H9 (cell line): Measurements from ENCODE around the gene RBFOX2. TPM values are rescaled to one million over a fixed set of nuclear protein-coding genes. Genes with fewer than 3 reads are reported as not detected.

ENCODE experiments used
- DNase-seq: peaks from one replicate; pipeline ENCODE4 v3.0.0-alpha.2; 2017
- H2AFZ ChIP-seq: one replicate; pipeline ENCODE4 v1.6.1; 2013; ENCODE audit warnings: mild to moderate bottlenecking, low read length, control low read depth, moderate library complexity
- H2AK5ac ChIP-seq: 2 replicates; pipeline ENCODE4 v1.6.1; 2013; ENCODE audit warnings: low read length, control low read depth, mixed read lengths; ENCODE audit not compliant: insufficient read length
- H2BK120ac ChIP-seq: one replicate; pipeline ENCODE4 v1.6.1; 2013; ENCODE audit warnings: low read depth, mild to moderate bottlenecking, low read length, control low read depth, inconsistent platforms; ENCODE audit not compliant: poor library complexity, severe bottlenecking
- H2BK12ac ChIP-seq: 2 replicates; pipeline ENCODE4 v1.6.1; 2013; ENCODE audit warnings: low read length, control low read depth, mixed read lengths, low read depth; ENCODE audit not compliant: insufficient read length
- H2BK15ac ChIP-seq: 2 replicates; pipeline ENCODE4 v1.6.1; 2013; ENCODE audit warnings: low read depth, low read length, control low read depth
- H2BK20ac ChIP-seq: one replicate; pipeline ENCODE4 v1.6.1; 2013; ENCODE audit warnings: low read depth, mild to moderate bottlenecking, low read length, control low read depth, inconsistent platforms; ENCODE audit not compliant: poor library complexity, severe bottlenecking
- H2BK5ac ChIP-seq: 2 replicates; pipeline ENCODE4 v1.6.1; 2013; ENCODE audit warnings: low read length, control low read depth, mixed read lengths; ENCODE audit not compliant: insufficient read length
- H3K14ac ChIP-seq: 2 replicates; pipeline ENCODE4 v1.6.1; 2013; ENCODE audit warnings: low read length, control low read depth; ENCODE audit not compliant: insufficient read depth
- H3K18ac ChIP-seq: 2 replicates; pipeline ENCODE4 v1.6.1; 2013; ENCODE audit warnings: low read depth, mild to moderate bottlenecking, mixed read lengths, low read length, control low read depth; ENCODE audit not compliant: insufficient read length
- H3K23ac ChIP-seq: 2 replicates; pipeline ENCODE4 v1.6.1; 2013; ENCODE audit warnings: low read length, control low read depth, mixed read lengths, low read depth; ENCODE audit not compliant: insufficient read length
- H3K23me2 ChIP-seq: 2 replicates; pipeline ENCODE4 v1.6.1; 2013; ENCODE audit warnings: low read depth, mild to moderate bottlenecking, mixed read lengths, low read length, control low read depth; ENCODE audit not compliant: insufficient read length, poor library complexity, severe bottlenecking
- H3K27ac ChIP-seq: 2 replicates; pipeline ENCODE4 v1.5.1; 2013; ENCODE audit warnings: low read length, control low read depth, mixed read lengths, low read depth; ENCODE audit not compliant: insufficient read length
- H3K27me3 ChIP-seq: 2 replicates; pipeline ENCODE4 v1.6.1; 2013; ENCODE audit warnings: low read length, control low read depth, inconsistent platforms; ENCODE audit not compliant: insufficient read depth
- H3K4ac ChIP-seq: 2 replicates; pipeline ENCODE4 v1.6.1; 2013; ENCODE audit warnings: low read depth, mild to moderate bottlenecking, control low read depth, inconsistent platforms, low read length, moderate library complexity
- H3K4me1 ChIP-seq: 2 replicates; pipeline ENCODE4 v1.6.1; 2013; ENCODE audit warnings: low read length, control low read depth, inconsistent platforms; ENCODE audit not compliant: insufficient read depth
- H3K4me2 ChIP-seq: 2 replicates; pipeline ENCODE4 v1.6.1; 2013; ENCODE audit warnings: low read length, control low read depth, mixed read lengths; ENCODE audit not compliant: insufficient read length, insufficient read depth
- H3K56ac ChIP-seq: 2 replicates; pipeline ENCODE4 v1.6.1; 2013; ENCODE audit warnings: low read depth, mild to moderate bottlenecking, mixed read lengths, low read length, control low read depth; ENCODE audit not compliant: insufficient read length
- H3K79me1 ChIP-seq: 2 replicates; pipeline ENCODE4 v1.6.1; 2013; ENCODE audit warnings: low read depth, mild to moderate bottlenecking, moderate library complexity, low read length, control low read depth, inconsistent platforms; ENCODE audit not compliant: insufficient read depth, poor library complexity, severe bottlenecking
- H3K79me2 ChIP-seq: 2 replicates; pipeline ENCODE4 v1.6.1; 2013; ENCODE audit warnings: low read length, control low read depth, inconsistent platforms; ENCODE audit not compliant: insufficient read depth
- H3K9ac ChIP-seq: 2 replicates; pipeline ENCODE4 v1.6.1; 2013; ENCODE audit warnings: low read length, control low read depth, mixed read lengths; ENCODE audit not compliant: insufficient read length; ENCODE audit errors: extremely low read depth
- H3K9me3 ChIP-seq: one replicate; pipeline ENCODE4 v1.6.1; 2013; ENCODE audit warnings: low read depth, low read length, inconsistent platforms; ENCODE audit not compliant: control insufficient read depth
- H3T11ph ChIP-seq: one replicate; pipeline ENCODE4 v1.6.1; 2013; ENCODE audit warnings: mild to moderate bottlenecking, low read length, control low read depth, inconsistent platforms
- H4K20me1 ChIP-seq: one replicate; pipeline ENCODE4 v1.6.1; 2013; ENCODE audit not compliant: control insufficient read depth, insufficient read length, insufficient read depth
- H4K5ac ChIP-seq: 2 replicates; pipeline ENCODE4 v1.6.1; 2013; ENCODE audit warnings: low read depth, mild to moderate bottlenecking, mixed read lengths, low read length, control low read depth; ENCODE audit not compliant: insufficient read length
- H4K8ac ChIP-seq: replicated peaks from 2 replicates; pipeline ENCODE4 v1.6.1; 2013; ENCODE audit warnings: low read length, control low read depth, mixed read lengths, low read depth; ENCODE audit not compliant: insufficient read length
- H4K91ac ChIP-seq: 2 replicates; pipeline ENCODE4 v1.6.1; 2013; ENCODE audit warnings: low read depth, mild to moderate bottlenecking, moderate library complexity, mixed read lengths, low read length, control low read depth; ENCODE audit not compliant: insufficient read length
- H3K27ac Mint-ChIP-seq, 3 experiments: 2 replicates in 2 of 3; 3 replicates in 1 of 3; pipeline ENCODE4 v1.8.0; 2020 to 2021; ENCODE audit warnings: mixed read lengths in 3 of 3, mild to moderate bottlenecking in 1 of 3, moderate library complexity in 1 of 3
- H3K27me3 Mint-ChIP-seq: 2 replicates; pipeline ENCODE4 v1.8.0; 2021; ENCODE audit warnings: low read depth, mild to moderate bottlenecking, moderate library complexity, mixed read lengths
- H3K36me3 Mint-ChIP-seq, 3 experiments: 2 replicates in 2 of 3; 3 replicates in 1 of 3; pipeline ENCODE4 v1.8.0; 2020 to 2021; ENCODE audit warnings: low read depth in 3 of 3, mixed read lengths in 3 of 3; ENCODE audit not compliant: insufficient read depth in 1 of 3
- H3K4me1 Mint-ChIP-seq, 2 experiments: 2 replicates each; pipeline ENCODE4 v1.8.0; 2020; ENCODE audit warnings: mixed read lengths in 2 of 2
- H3K4me3 Mint-ChIP-seq, 2 experiments: 2 replicates in 1 of 2; 3 replicates in 1 of 2; pipeline ENCODE4 v1.8.0; 2020 to 2021; ENCODE audit warnings: mild to moderate bottlenecking in 2 of 2, mixed read lengths in 2 of 2, moderate library complexity in 1 of 2
- H3K9me3 Mint-ChIP-seq, 2 experiments: 2 replicates in 1 of 2; 3 replicates in 1 of 2; pipeline ENCODE4 v1.8.0; 2020; ENCODE audit warnings: mild to moderate bottlenecking in 2 of 2, mixed read lengths in 2 of 2, moderate library complexity in 1 of 2
- WGBS: extraction: QIAGEN DNeasy Blood & Tissue Kit; methylation state at CpG from one replicate; pipeline ENCODE4 v1.1.7; 2013; ENCODE audit warnings: missing lambda C conversion rate, low lambda C conversion rate, mixed read lengths; ENCODE audit not compliant: insufficient read length; ENCODE audit errors: extremely low coverage; 5-methylcytosine and 5-hydroxymethylcytosine counted together
- total RNA-seq: library from RNA; stranded (reverse); gene quantifications from 2 replicates; pipeline ENCODE4 v1.2.1, GENCODE V29; 2021
- TF ChIP-seq, protein P1 (sequence below): fragments of 200-600 bp; sonication (generic); conservative IDR thresholded peaks from 3 replicates; pipeline ENCODE4 v1.8.0; 2021; ENCODE audit warnings: antibody characterized with exemption, mild to moderate bottlenecking

RBFOX2 gene
- total RNA-seq, 1 experiment from 2014 or later = 84.7 TPM

DNA sequence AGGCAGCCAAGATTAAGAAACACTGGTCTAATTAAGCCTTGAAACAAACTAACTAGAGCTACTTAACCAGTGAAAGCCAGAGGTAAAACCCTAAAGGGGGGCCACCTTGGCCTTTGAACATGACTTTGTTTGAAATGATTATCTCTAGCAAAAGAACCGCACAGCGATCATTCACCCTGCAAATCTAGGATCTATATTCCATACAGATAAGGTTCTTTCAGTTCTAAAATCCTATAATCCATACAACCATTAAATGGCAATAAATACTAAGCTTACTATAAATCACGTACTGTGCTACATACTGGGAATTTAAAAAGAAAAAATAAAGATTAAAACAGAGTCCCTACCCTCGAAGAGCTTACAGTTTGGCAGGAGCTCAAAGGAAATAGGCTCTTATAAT is 40.6 kb downstream of the RBFOX2 start:
- no CpG with 5 or more reads among the region's 4 CpGs for WGBS
- H3K4me1 Mint-ChIP-seq = peaks cover 30 to 34% of the 10 kb centered on the region in 2 experiments
- H3K27me3 ChIP-seq = no peaks in the 10 kb centered on the region
- H2BK15ac ChIP-seq = no peak overlapping the region
- H3K9me3 Mint-ChIP-seq = no peaks in the 10 kb centered on the region
- H4K20me1 ChIP-seq = no peaks in the 10 kb centered on the region
- H3K4me3 Mint-ChIP-seq = no peak overlapping the region
- H4K91ac ChIP-seq = no peak overlapping the region
- no peak overlapping the region for H3K27ac Mint-ChIP-seq
- H3K4me1 ChIP-seq = no peaks in the 10 kb centered on the region; the same call in 1 of the 2 replicates
- TF ChIP-seq, protein P1, sequence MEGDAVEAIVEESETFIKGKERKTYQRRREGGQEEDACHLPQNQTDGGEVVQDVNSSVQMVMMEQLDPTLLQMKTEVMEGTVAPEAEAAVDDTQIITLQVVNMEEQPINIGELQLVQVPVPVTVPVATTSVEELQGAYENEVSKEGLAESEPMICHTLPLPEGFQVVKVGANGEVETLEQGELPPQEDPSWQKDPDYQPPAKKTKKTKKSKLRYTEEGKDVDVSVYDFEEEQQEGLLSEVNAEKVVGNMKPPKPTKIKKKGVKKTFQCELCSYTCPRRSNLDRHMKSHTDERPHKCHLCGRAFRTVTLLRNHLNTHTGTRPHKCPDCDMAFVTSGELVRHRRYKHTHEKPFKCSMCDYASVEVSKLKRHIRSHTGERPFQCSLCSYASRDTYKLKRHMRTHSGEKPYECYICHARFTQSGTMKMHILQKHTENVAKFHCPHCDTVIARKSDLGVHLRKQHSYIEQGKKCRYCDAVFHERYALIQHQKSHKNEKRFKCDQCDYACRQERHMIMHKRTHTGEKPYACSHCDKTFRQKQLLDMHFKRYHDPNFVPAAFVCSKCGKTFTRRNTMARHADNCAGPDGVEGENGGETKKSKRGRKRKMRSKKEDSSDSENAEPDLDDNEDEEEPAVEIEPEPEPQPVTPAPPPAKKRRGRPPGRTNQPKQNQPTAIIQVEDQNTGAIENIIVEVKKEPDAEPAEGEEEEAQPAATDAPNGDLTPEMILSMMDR = no peak
- H3K14ac ChIP-seq = no peak overlapping the region
- H2BK20ac ChIP-seq = no peak overlapping the region
- no peak overlapping the region for H2AFZ ChIP-seq
- no peaks in the 10 kb centered on the region for H3K9me3 ChIP-seq
- H3K36me3 Mint-ChIP-seq = peaks cover 0 to 2% (median under 1%) of the 10 kb centered on the region in 3 experiments; a peak in 3 of 7 replicates
- no peak overlapping the region for H4K8ac ChIP-seq
- H3K79me2 ChIP-seq = peaks cover 6% of the 10 kb centered on the region; the same call in 1 of the 2 replicates
- no peak overlapping the region for H4K5ac ChIP-seq
- H2AK5ac ChIP-seq = no peak overlapping the region
- H3K4me2 ChIP-seq = no peak overlapping the region
- H3K79me1 ChIP-seq = peaks cover 8% of the 10 kb centered on the region
- no peak overlapping the region for H3K9ac ChIP-seq
- H3K56ac ChIP-seq = no peak overlapping the region
- H2BK120ac ChIP-seq = no peak overlapping the region
- no peaks in the 10 kb centered on the region for H3K23me2 ChIP-seq
- H3K18ac ChIP-seq = no peak overlapping the region
- H3T11ph ChIP-seq = no peak overlapping the region
- no peak overlapping the region for H2BK5ac ChIP-seq
- no peaks in the 10 kb centered on the region for H3K27me3 Mint-ChIP-seq
- no peak overlapping the region for H3K23ac ChIP-seq
- no peak for DNase-seq
- H3K27ac ChIP-seq = no peak overlapping the region
- no peak overlapping the region for H2BK12ac ChIP-seq
- no peak overlapping the region for H3K4ac ChIP-seq
